A549 (cell line): ENCODE measurements around the gene BCKDK.

ENCODE experiments used
- CHD4 ChIP-seq: fragments of 200-600 bp; sonication (generic); IDR thresholded peaks from 2 replicates; pipeline ENCODE4 v1.6.1; 2016; ENCODE audit warnings: antibody characterized with exemption, mild to moderate bottlenecking, borderline replicate concordance
- CTCF ChIP-seq: fragments of >200 bp; sonication (Bioruptor Twin); formaldehyde crosslinking; IDR thresholded peaks from 3 replicates; pipeline ENCODE4 v1.5.1; 2016
- POLR2A ChIP-seq: IDR thresholded peaks from 2 replicates; pipeline ENCODE4 v1.6.1; 2012; ENCODE audit warnings: mild to moderate bottlenecking, low read length
- RAD21 ChIP-seq, 2 experiments: fragments of >200 bp in 1 of 2; sonication (Bioruptor Twin) in 1 of 2; formaldehyde crosslinking in 1 of 2; IDR thresholded peaks in 1 of 2; conservative IDR thresholded peaks in 1 of 2; 2 replicates in 1 of 2; 3 replicates in 1 of 2; pipeline ENCODE4 v1.6.1; 2012 to 2018; ENCODE audit warnings: inconsistent platforms in 1 of 2

- no peak for TF ChIP-seq CTCF
- no peak for TF ChIP-seq CHD4
- TF ChIP-seq POLR2A: no peak
- no peak for TF ChIP-seq RAD21 (conservative IDR thresholded peaks at IDR 0.05 in 1 of 2, IDR thresholded peaks at IDR 0.05 in 1 of 2)
These were observed 43.2 kb upstream of the BCKDK start for GRCh38 chr16:31064882-31065461.
